OCI-LY3 (cell line): ENCODE measurements around the gene FOCAD.

Source experiments
- H2AFZ ChIP-seq: fragments of 200-600, 300-600 bp; shearing (Covaris generic); 2 replicates; pipeline ENCODE4 v1.6.0; 2014; ENCODE audit warnings: antibody characterized with exemption, low read depth, low read length
- H3K27ac ChIP-seq: fragments of 200-600, 300-600 bp; sonication (generic); 2 replicates; pipeline ENCODE4 v1.5.1; 2014; ENCODE audit warnings: mild to moderate bottlenecking, low read length, moderate library complexity, mixed read lengths
- H3K27me3 ChIP-seq: fragments of 200-600, 300-600 bp; sonication (generic); 2 replicates; pipeline ENCODE4 v1.6.1; 2014; ENCODE audit warnings: low read depth, low read length, mixed read lengths
- H3K36me3 ChIP-seq: fragments of 200-600, 300-600 bp; sonication (generic); replicated peaks from 2 replicates; pipeline ENCODE3; 2014; ENCODE audit warnings: low read depth, low read length, mixed read lengths
- H3K4me1 ChIP-seq: fragments of 300-600, 200-600 bp; sonication (generic); 2 replicates; pipeline ENCODE4 v1.6.1; 2014; ENCODE audit warnings: low read length, mixed read lengths
- H3K4me2 ChIP-seq: fragments of 200-600, 300-600 bp; sonication (generic); 2 replicates; pipeline ENCODE4 v1.6.1; 2014; ENCODE audit warnings: low read length, mixed read lengths
- H3K4me3 ChIP-seq: fragments of 300-600, 200-600 bp; sonication (generic); 2 replicates; pipeline ENCODE4 v1.5.1; 2014; ENCODE audit warnings: antibody characterized with exemption, mild to moderate bottlenecking, low read length, moderate library complexity
- H3K79me2 ChIP-seq: fragments of 300-600, 200-600 bp; shearing (Covaris generic); 2 replicates; pipeline ENCODE4 v1.6.1; 2014; ENCODE audit warnings: mild to moderate bottlenecking, low read length, mixed read lengths
- H3K9ac ChIP-seq: fragments of 300-600, 200-600 bp; shearing (Covaris generic); 2 replicates; pipeline ENCODE4 v1.6.0; 2014; ENCODE audit warnings: mild to moderate bottlenecking, low read length, moderate library complexity
- H3K9me3 ChIP-seq: fragments of 200-600, 300-600 bp; shearing (Covaris generic); 2 replicates; pipeline ENCODE4 v1.6.1; 2014; ENCODE audit warnings: low read length, mixed read lengths; ENCODE audit not compliant: insufficient read depth
- H4K20me1 ChIP-seq: fragments of 200-600, 300-600 bp; sonication (generic); 2 replicates; pipeline ENCODE4 v1.6.1; 2016; ENCODE audit warnings: low read length, mixed read lengths; ENCODE audit not compliant: insufficient read depth
- EZH2phosphoT487 ChIP-seq: fragments of 200-600 bp; shearing (Covaris generic); IDR thresholded peaks from 2 replicates; pipeline ENCODE4 v1.6.1; 2018; ENCODE audit warnings: antibody characterized with exemption, mixed run types, low read depth
- TF ChIP-seq, protein P1 (sequence below): fragments of 200-600, 300-600 bp; sonication (generic); IDR thresholded peaks from 2 replicates; pipeline ENCODE4 v1.5.1; 2014; ENCODE audit warnings: antibody characterized with exemption, low read length, low read depth

FOCAD gene

DNA sequence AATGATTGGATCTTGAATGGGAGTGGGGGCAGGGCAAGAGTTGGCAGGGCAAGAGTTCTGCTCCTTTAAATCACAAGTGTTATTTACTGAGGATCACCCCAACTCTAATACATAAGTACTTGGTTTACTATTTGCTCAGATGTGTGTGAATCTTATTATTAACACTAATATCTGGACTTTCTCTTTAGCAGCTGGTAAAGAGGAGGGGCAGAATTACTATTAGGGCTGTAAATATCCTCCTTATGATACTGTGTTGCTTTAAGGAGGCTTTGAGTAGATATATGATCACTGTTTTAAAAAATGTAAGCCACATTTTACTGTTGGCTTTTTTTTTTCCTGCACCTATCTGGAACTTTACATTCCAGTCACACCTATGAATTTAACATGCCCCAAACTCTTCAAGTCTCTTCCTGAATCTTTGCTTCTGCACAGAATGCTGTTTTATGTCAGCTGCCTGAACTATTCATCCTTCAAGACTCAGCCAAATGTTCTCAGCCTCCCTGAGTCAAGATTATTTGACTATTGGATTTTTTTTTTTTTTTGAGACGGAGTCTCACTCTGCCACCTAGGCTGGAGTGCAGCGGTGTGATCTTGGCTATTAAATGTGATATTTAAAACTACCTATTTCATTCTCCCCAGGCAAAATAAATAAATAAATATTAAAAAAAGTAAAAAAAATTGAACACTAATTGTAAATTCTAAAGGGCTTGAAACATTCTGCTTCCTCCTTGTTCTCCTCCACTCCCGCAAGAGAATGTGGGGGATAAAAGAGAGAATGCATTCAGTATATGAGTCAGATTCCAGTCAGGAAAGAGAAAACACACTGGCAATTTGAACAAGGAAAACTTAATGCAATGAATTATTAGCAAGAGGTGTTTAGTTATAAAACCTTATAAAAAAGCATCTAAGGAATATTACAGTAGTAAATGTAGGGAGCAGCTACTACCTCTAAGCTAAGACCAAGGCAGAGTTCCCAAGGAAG, 99.3 kb downstream of the FOCAD start:
- H3K9ac ChIP-seq = no peak overlapping the region
- no peak overlapping the region for H2AFZ ChIP-seq
- H4K20me1 ChIP-seq = no peaks in the 10 kb centered on the region
- no peak overlapping the region for H3K27ac ChIP-seq
- no peaks in the 10 kb centered on the region for H3K79me2 ChIP-seq
- H3K4me1 ChIP-seq = no peaks in the 10 kb centered on the region
- H3K9me3 ChIP-seq = no peaks in the 10 kb centered on the region
- H3K4me3 ChIP-seq = no peak overlapping the region
- no peak for TF ChIP-seq EZH2phosphoT487
- TF ChIP-seq, protein P1, sequence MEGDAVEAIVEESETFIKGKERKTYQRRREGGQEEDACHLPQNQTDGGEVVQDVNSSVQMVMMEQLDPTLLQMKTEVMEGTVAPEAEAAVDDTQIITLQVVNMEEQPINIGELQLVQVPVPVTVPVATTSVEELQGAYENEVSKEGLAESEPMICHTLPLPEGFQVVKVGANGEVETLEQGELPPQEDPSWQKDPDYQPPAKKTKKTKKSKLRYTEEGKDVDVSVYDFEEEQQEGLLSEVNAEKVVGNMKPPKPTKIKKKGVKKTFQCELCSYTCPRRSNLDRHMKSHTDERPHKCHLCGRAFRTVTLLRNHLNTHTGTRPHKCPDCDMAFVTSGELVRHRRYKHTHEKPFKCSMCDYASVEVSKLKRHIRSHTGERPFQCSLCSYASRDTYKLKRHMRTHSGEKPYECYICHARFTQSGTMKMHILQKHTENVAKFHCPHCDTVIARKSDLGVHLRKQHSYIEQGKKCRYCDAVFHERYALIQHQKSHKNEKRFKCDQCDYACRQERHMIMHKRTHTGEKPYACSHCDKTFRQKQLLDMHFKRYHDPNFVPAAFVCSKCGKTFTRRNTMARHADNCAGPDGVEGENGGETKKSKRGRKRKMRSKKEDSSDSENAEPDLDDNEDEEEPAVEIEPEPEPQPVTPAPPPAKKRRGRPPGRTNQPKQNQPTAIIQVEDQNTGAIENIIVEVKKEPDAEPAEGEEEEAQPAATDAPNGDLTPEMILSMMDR = no peak
- H3K4me2 ChIP-seq = no peak overlapping the region
- H3K36me3 ChIP-seq = no peaks in the 10 kb centered on the region
- no peaks in the 10 kb centered on the region for H3K27me3 ChIP-seq

DNA sequence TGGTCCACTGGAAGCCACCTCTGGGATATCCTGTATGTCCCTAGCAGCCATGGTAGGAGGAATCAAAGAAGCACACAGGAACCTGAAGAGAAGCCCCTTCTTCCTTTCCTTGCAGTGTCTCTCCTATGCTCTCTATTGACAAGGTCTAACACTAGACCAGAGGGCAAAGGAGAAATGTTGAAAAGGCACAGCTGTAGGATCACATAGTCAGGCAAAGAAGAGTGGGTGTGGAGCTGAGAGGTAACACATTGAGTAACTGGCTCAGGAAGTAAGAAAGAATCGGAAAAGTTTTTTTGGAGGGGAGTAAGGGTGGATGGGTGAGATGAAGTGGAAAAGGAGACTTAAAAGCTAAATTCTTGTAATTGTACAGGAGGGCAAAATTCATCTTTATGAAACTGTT, 100.1 kb downstream of the FOCAD start:
- Histone ChIP-seq H3K4me2 (no peak overlapping the region), H3K4me1 (no peaks in the 10 kb centered on the region), H4K20me1 (no peaks in the 10 kb centered on the region), H3K9ac (no peak overlapping the region), H3K9me3 (no peaks in the 10 kb centered on the region), H3K4me3 (no peak overlapping the region), H3K36me3 (no peaks in the 10 kb centered on the region), H2AFZ (no peak overlapping the region), H3K79me2 (no peaks in the 10 kb centered on the region), H3K27ac (no peak overlapping the region), H3K27me3 (no peaks in the 10 kb centered on the region)
- TF ChIP-seq, protein P1 = no peak
- TF ChIP-seq EZH2phosphoT487 = no peak

DNA sequence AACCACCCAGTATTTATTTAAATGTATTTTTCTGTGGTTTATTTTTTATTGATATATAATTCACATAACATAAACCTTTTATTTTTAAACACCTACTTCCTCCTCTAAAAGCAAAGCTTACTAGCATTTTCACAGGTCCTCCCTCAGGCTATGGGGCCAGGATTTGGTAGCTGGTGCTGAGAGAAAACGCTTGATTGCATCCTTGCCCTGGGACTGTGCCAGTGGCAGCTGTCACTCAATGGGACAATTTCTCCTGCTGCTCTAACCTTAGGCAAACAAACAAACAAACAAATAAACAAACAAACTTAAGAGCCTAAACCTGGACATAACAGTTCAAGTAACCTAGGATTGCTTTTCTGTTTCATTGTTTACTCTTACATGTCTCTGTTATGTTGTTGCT, 102.7 kb downstream of the FOCAD start:
- no peaks in the 10 kb centered on the region for H3K9me3 ChIP-seq
- no peak overlapping the region for H3K4me2 ChIP-seq
- H3K36me3 ChIP-seq = peaks cover 2% of the 10 kb centered on the region
- no peaks in the 10 kb centered on the region for H3K27me3 ChIP-seq
- no peak overlapping the region for H3K27ac ChIP-seq
- H3K4me1 ChIP-seq = peaks cover 3% of the 10 kb centered on the region; the same call in 1 of the 2 replicates
- no peak overlapping the region for H2AFZ ChIP-seq
- H3K4me3 ChIP-seq = no peak overlapping the region
- TF ChIP-seq, protein P1 = no peak
- TF ChIP-seq EZH2phosphoT487 = no peak
- no peak overlapping the region for H3K9ac ChIP-seq
- H3K79me2 ChIP-seq = no peaks in the 10 kb centered on the region
- H4K20me1 ChIP-seq = no peaks in the 10 kb centered on the region

DNA sequence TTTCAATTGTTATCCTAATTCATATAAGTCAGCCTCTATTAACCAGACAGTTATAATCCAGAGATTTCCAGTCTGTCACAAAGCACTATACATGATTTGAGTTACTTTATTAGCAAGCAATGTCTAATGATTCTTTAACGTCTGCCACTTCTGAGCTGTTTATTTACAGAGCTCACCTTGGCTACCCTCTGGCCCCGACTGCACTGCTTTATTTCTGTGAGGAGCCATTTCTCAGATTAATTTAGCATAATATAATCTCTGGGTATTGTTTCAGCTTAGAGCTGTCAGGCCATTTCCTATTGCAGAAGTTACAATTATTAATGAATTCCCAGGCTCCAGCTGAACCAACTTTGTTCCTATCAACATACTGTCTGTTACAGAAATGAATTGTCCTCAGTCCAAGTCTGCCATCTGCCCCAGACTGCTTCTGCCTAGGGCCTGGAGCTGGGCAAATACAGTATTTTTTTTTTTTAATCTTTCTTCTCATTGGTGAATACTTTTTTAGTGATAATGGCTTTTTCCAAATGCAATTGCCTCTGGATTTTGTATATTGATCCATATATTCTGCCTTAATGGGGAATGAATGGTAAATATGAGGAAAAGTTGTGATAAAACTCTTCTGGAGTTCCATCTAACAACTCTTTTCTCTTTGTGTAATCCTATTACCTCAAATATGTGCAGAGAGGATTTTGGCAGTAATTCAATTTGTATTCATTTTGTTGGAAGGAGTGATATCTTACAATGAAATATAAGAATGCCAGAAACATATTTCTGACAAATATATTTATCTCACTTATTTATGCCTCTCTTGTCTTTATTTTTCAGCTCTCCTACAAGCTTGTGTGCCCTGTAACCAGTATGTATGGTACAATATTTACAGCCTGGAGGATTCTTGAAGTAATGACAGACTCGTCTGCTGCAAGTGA, 104.7 kb downstream of the FOCAD start:
- Histone ChIP-seq H3K79me2 (no peaks in the 10 kb centered on the region), H3K9me3 (no peaks in the 10 kb centered on the region), H3K4me3 (no peak overlapping the region), H3K27ac (no peak overlapping the region), H3K4me2 (no peak overlapping the region), H3K36me3 (peaks cover 2% of the 10 kb centered on the region), H3K4me1 (peaks cover 3% of the 10 kb centered on the region; the same call in 1 of the 2 replicates), H3K9ac (no peak overlapping the region), H4K20me1 (no peaks in the 10 kb centered on the region), H2AFZ (no peak overlapping the region), H3K27me3 (no peaks in the 10 kb centered on the region)
- no peak for TF ChIP-seq EZH2phosphoT487
- TF ChIP-seq, protein P1 = no peak
